Neuron (in vitro differentiated cells): Measurements from ENCODE around the gene CHRD.
"Not testable (repeated sequence)": the region's sequence is repeated elsewhere in the genome, so short reads cannot be mapped to it uniquely, and the experiment has no call there.

Experiments
- H2AFZ ChIP-seq: one replicate; pipeline ENCODE4 v1.6.1; 2013; ENCODE audit warnings: low read depth, mild to moderate bottlenecking, inconsistent platforms, low read length, moderate library complexity
- H3K27me3 ChIP-seq: one replicate; pipeline ENCODE4 v1.6.1; 2013; ENCODE audit warnings: low read length; ENCODE audit not compliant: insufficient read depth
- H3K36me3 ChIP-seq: one replicate; pipeline ENCODE4 v1.6.1; 2013; ENCODE audit warnings: low read length; ENCODE audit not compliant: insufficient read depth
- H3K4me1 ChIP-seq: one replicate; pipeline ENCODE4 v1.6.1; 2013; ENCODE audit warnings: low read length; ENCODE audit not compliant: insufficient read depth
- H3K4me3 ChIP-seq: 2 replicates; pipeline ENCODE4 v1.5.1; 2013; ENCODE audit warnings: mild to moderate bottlenecking, low read length, moderate library complexity
- H3K9me3 ChIP-seq: one replicate; pipeline ENCODE4 v1.6.1; 2013; ENCODE audit warnings: low read length

Gene CHRD

GRCh38 chr3:184339451-184340135 is 40.3 kb upstream of the CHRD start:
- not testable (repeated sequence) for H3K27me3 ChIP-seq, H2AFZ ChIP-seq, H3K9me3 ChIP-seq, H3K4me3 ChIP-seq
- peaks cover 22% of the 10 kb centered on the region for H3K36me3 ChIP-seq
- H3K4me1 ChIP-seq, result peaks cover 33% of the 10 kb centered on the region

GRCh38 chr3:184341925-184342324 is 37.9 kb upstream of the CHRD start:
- H3K36me3 ChIP-seq, result peaks cover 29% of the 10 kb centered on the region
- no peaks in the 10 kb centered on the region for H3K27me3 ChIP-seq
- H3K9me3 ChIP-seq, result no peaks in the 10 kb centered on the region
- no peak overlapping the region for H2AFZ ChIP-seq
- H3K4me3 ChIP-seq, result no peak overlapping the region
- peaks cover 38% of the 10 kb centered on the region for H3K4me1 ChIP-seq

DNA sequence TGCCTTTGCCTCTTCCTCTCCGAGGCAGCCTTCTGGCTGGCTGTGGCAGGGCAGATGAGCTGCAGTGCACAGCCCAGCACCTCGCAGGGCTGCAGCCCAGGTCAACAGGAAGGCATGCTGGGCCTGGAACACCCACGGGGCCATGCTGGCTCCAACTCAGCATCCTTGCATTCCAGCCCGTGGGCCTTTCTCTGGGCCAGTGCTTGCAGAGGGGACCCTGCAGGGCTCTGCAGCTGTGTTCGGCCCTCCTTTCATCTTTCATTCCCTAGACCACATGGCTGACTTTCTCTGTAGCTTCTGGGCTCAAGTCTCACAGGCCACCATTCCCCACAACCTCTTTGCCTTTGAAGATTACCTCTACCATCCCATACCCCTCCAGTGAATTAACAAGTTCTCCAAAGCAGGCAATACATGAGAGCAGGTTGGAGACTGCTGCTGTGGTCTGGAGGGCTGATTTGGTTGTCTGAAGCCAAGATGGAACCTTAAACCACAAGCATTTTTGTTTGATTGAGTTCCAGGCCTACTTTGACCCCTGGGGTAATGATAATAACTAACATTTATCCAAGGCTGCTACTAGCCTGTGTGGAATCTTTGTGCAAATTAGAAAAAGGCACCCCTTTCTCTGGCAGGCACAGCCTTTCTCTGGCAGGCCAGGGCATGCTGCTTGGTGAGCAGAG is 36.5 kb upstream of the CHRD start:
- H3K36me3 ChIP-seq, result peaks cover 32% of the 10 kb centered on the region
- no peak overlapping the region for H3K4me3 ChIP-seq

GRCh38 chr3:184344579-184345316 is 35.1 kb upstream of the CHRD start:
- Histone ChIP-seq H3K9me3 (no peaks in the 10 kb centered on the region), H3K27me3 (no peaks in the 10 kb centered on the region), H2AFZ (no peak overlapping the region), H3K4me1 (peaks cover 13% of the 10 kb centered on the region), H3K4me3 (no peak overlapping the region), H3K36me3 (peaks cover 35% of the 10 kb centered on the region)

More for the DNA sequence above, 36.5 kb upstream of the CHRD start:
- no peaks in the 10 kb centered on the region for H3K27me3 ChIP-seq
- peaks cover 25% of the 10 kb centered on the region for H3K4me1 ChIP-seq
- no peaks in the 10 kb centered on the region for H3K9me3 ChIP-seq
- no peak overlapping the region for H2AFZ ChIP-seq

- peaks cover 37% of the 10 kb centered on the region for H3K36me3 ChIP-seq
- no peak overlapping the region for H2AFZ ChIP-seq
- H3K4me1 ChIP-seq, result peaks cover 13% of the 10 kb centered on the region
- H3K27me3 ChIP-seq, result no peaks in the 10 kb centered on the region
- no peaks in the 10 kb centered on the region for H3K9me3 ChIP-seq
- no peak overlapping the region for H3K4me3 ChIP-seq
Observed at GRCh38 chr3:184345317-184346144, 34.3 kb upstream of the CHRD start.

- H3K9me3 ChIP-seq, result no peaks in the 10 kb centered on the region
- H3K36me3 ChIP-seq, result peaks cover 44% of the 10 kb centered on the region
Observed at GRCh38 chr3:184346480-184347190, 33.2 kb upstream of the CHRD start.

DNA sequence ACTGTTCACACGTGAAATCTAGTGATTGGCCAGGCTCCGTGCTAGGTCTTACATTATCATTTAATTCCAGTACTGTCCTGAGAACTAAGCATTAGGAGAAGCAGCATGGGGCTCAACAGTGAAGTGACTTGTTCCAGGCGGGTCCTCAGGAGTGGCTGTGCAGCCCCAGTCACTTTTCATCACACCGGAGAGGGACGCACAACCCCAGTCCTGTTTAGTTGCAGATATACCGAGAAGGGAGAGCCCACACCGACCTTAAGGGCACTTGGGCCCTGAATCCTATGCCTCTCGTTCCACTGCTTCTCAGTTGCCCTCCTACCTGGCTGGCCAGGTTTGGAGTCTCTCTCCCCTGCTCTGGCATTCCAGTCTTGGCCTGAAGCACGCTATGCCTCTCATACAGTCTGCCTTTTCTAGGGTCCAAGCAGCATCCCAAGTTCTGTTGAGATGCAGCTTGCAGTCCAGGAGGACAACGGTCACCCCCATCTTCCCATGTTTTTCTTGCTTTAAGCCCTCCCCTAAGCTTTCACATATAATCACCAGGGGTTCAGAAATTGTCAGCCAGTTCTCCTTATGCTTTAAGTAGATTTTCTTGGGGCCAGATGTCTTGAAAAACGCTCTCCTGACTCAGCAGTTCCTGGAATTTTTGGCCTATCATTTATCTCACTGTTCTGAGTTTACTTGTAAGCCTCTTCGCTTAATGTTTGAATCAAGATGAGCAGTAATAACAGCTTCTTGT is 32.4 kb upstream of the CHRD start:
- Histone ChIP-seq H3K9me3 (no peaks in the 10 kb centered on the region), H3K4me1 (peaks cover 13% of the 10 kb centered on the region), H3K4me3 (no peak overlapping the region), H2AFZ (no peak overlapping the region), H3K36me3 (peaks cover 50% of the 10 kb centered on the region), H3K27me3 (no peaks in the 10 kb centered on the region)

More at GRCh38 chr3:184346480-184347190, 33.2 kb upstream of the CHRD start:
- Histone ChIP-seq H3K4me3 (no peak overlapping the region), H3K27me3 (no peaks in the 10 kb centered on the region), H3K4me1 (peaks cover 13% of the 10 kb centered on the region), H2AFZ (no peak overlapping the region)

GRCh38 chr3:184348057-184348382 is 31.8 kb upstream of the CHRD start:
- Histone ChIP-seq H3K27me3 (no peaks in the 10 kb centered on the region), H3K36me3 (peaks cover 50% of the 10 kb centered on the region), H3K4me3 (no peak overlapping the region), H3K9me3 (no peaks in the 10 kb centered on the region), H2AFZ (no peak overlapping the region), H3K4me1 (peaks cover 13% of the 10 kb centered on the region)

GRCh38 chr3:184349563-184350470 is 30.0 kb upstream of the CHRD start:
- H3K9me3 ChIP-seq, result no peaks in the 10 kb centered on the region
- no peak overlapping the region for H3K4me3 ChIP-seq
- no peaks in the 10 kb centered on the region for H3K27me3 ChIP-seq
- peaks cover 10% of the 10 kb centered on the region for H3K4me1 ChIP-seq
- no peak overlapping the region for H2AFZ ChIP-seq
- peaks cover 56% of the 10 kb centered on the region for H3K36me3 ChIP-seq

DNA sequence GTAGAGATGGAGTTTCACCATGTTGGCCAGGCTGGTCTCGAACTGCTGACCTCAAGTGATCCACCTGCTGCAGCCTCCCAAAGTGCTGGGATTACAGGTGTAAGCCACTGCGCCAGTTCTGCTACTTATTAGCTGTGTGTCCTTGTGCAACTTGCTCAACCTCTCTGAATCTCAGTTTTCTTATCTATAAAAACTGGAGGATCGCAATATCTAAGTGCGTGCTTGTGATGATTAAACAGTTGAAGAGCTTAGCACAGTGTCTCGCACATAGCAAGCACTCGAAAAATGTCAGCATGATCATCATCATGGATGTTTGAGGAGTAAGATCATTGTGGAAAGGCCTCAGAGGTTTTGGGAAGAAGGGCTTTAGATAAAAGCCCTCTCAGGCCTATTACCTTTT is 29.2 kb upstream of the CHRD start:
- no peak overlapping the region for H3K4me3 ChIP-seq
- H2AFZ ChIP-seq, result no peak overlapping the region
- H3K4me1 ChIP-seq, result peaks cover 4% of the 10 kb centered on the region
- H3K27me3 ChIP-seq, result no peaks in the 10 kb centered on the region
- peaks cover 63% of the 10 kb centered on the region for H3K36me3 ChIP-seq
- no peaks in the 10 kb centered on the region for H3K9me3 ChIP-seq

DNA sequence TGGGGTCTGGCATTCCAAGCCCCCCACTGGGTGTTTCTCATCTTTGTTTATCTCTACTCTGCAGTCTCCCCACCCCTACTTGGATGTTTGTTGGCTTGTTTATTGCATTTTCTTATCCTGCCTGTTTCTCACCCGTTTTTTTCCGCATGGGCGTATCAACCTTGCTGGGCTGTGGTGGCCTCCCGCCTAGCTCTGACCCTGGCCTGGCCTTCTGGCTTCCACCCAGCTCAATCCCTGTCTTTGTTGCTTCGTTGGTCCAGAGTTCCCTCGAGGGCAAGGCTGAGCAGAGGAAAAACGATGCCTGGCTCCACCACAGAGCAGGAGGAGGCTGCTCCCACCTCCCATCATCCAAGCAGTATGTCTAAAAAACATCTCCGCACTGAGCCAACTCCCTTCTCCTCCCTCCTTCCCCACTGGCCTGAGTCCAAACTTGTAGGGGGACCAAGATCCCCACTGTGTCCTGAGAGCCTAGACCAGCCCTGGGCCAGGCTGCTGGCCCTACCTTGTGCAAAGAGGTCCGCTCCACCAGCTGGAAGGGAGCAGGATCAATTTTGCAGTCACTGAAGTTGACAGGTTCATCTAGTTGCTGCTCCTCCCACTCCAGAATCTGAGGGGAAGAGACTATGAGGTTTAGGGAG is 28.2 kb upstream of the CHRD start:
- no peaks in the 10 kb centered on the region for H3K9me3 ChIP-seq
- H3K4me1 ChIP-seq, result no peaks in the 10 kb centered on the region

More for the DNA sequence above, 28.2 kb upstream of the CHRD start:
- Histone ChIP-seq H3K36me3 (peaks cover 64% of the 10 kb centered on the region), H3K27me3 (no peaks in the 10 kb centered on the region), H2AFZ (no peak overlapping the region), H3K4me3 (no peak overlapping the region)
